ENCODE results near the gene ANKRD55.

The ANKRD55 gene

DNA sequence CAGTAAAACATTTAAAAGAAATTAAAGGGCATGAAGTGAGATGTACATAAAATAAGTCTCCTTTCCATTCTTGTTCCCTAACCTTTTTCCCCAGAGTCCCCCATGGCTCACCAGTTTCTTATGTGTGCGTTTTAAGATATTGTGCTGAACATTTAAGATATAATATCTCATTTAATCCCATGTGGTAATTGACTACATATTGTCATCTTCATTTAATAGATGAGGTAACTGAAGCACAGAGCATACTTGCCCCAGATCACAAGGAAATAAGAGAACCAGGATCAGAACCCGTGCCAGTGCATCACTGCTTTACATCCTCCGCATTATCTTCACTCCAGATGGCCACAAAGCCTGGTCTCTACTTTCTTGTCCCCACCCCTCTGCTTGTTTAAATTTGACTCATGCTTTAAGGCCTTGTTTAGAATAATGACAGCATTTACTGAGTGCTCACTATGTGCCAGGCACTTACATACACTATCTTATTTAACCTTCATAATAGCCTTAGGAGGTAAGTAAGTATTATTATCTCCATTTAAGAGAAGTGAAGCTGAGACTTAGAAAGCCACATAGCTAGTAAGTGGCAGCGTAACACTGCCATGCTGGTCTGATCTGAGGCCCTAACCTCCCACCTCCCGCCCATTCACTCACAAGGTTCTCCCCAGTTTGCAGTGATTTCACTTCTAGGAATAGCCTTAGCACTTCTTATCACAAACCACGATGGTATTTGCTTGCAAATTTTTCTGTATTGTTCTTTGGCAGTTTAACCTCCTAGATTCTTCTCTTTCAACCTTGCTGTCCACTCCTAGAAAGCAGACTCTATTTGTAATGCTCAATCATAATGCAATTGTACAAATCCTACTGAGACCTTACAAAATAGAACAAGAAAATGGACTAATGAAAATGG is 160.0 kb downstream of the ANKRD55 start:
- DNase-seq: no peak

- no peak for DNase-seq
Observed at GRCh38 chr5:56071470-56071869, 161.7 kb downstream of the ANKRD55 start.

- DNase-seq: no peak
Observed at GRCh38 chr5:56070851-56071465, 162.2 kb downstream of the ANKRD55 start.

- no peak for DNase-seq
Observed at GRCh38 chr5:56069652-56070226, 163.4 kb downstream of the ANKRD55 start.

DNA sequence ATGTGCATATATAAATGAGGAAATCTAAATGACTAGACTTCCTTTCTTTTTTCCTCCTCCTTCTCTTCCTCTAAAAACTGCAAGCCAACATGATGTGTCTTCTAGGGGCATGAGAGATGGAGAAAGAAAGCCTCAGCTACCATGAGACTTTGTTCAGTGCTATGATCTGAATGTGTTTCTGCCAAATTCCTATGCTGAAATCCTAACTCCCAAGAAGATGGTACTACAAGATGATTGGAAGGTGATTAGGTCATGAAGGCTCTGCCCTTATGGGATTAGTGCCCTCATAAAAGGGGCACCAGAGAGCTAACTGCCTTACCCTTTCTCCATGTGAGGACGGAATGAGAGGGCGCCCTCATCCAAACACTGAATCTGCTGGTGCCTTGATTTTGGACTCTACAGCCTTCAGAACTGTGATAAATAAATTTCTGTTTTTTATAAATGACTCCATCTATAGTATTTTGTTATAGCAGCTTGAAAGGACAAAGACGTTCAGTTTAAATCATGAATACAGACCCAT is 166.1 kb downstream of the ANKRD55 start:
- no peak for DNase-seq

DNA sequence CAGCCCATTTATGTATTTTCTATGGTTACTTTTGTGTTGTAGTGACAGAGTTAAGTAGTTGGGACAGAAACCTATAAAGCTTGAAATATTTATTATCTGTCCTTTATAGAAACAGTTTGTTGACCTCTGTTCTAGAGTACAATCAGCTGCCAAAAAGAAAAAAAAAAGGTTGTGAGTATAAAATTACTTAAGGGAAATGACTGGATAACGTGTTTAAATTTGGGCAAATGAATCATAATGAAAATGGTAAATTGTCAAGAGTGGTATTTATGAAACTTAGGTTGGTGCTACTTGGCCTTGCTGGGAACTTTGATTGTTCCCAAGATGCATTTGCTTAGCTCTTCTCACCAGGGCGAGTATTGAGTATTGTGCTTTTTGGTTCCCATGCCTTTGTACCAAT is 168.1 kb downstream of the ANKRD55 start:
- no peak for DNase-seq

DNA sequence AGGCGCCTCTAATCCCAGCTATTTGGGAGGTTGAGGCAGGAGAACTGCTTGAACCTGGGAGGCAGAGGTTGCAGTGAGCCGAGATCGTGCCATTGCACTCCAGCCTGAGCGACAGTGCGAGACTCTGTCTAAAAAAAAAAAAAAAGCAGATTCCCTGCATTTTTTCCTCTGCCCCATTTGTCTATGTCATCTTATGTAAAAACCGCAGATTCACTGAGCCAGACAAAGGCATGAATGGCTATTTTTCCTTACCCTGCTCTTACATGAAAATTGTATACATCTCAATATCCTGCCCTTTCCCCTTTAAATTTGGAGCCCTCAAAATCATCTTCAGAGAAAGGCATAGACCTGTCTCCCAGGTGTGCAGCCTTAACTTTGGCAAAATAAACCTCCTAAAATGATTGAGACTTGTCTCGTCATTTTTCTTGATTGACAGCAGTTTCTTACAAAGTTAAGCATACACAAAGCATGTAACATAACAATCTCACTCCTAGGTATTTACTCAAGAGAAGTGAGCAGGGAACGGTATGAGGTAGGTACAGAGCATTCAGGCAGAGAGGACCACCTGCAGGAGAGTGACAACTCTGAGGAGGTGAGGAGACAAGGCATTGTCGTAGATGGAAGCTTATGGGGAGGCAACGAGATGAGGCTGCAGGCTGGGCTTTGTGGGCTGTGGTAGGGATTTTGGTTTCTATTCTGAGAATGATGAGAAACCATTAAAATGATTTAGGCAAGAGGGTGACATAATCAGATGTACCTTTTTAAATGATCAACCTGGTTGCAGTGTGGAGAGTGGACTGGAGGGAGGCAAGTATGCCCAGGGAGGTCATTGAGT is 172.6 kb downstream of the ANKRD55 start:
- DNase-seq: no peak

DNA sequence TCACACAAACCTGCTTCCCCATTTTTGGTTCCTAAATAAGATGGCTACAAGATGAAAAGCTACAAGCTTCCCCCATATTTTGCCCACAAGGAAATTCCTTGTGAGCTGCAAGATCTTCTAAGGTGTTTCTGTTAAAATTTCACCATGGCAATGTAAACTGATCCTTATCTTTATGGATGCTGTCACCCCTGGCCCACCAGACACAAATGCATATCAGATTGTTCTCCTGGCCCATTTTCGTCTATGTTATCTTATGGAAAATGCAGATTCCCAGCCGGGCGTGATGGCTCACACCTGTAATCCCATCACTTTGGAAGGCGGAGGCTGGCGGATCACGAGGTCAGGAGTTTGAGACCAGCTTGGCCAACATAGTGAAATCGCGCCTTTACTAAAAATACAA is 173.3 kb downstream of the ANKRD55 start:
- DNase-seq: no peak

GRCh38 chr5:56056875-56057274 is 176.3 kb downstream of the ANKRD55 start:
- DNase-seq: no peak

GRCh38 chr5:56055859-56056258 is 177.3 kb downstream of the ANKRD55 start:
- DNase-seq: no peak

GRCh38 chr5:56055287-56055686 is 177.8 kb downstream of the ANKRD55 start:
- no peak for DNase-seq

DNA sequence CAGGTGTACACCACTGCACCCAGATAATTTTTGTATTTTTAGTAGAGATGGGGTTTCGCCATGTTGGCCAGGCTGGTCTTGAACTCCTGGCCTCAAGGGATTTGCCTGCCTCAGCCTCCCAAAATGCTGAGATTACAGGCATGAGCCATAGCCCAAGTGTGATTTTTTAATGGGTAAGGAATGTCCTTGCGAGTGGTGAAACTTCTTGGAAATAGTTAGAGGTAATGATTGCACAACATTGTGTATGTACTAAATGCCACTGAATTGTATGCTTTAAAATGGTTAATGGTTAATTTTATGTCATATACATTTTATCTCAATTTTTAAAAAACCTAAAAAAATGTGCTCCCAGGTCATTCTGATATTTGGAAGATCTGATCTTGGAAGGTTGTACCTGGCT is 178.5 kb downstream of the ANKRD55 start:
- DNase-seq: no peak

GRCh38 chr5:56053363-56053762 is 179.8 kb downstream of the ANKRD55 start:
- DNase-seq: no peak

DNA sequence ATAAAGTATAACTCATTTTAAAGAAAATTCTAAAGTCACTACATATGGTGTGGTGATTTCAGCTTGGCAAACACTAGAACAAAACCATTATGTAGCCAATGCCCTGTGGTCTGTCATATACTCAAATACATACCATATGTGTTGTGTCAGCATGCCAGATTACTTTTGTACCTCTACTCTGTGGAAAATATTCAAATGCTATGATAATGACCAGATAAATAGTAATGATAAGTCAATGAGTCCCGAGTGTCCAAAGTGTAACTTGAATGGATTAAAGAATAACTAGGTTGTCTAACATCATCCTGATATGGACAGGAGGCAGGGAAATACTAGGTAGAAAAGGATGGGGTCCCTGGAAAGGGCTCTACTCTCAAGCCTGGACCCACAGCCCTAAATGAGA is 180.4 kb downstream of the ANKRD55 start:
- no peak for DNase-seq

DNA sequence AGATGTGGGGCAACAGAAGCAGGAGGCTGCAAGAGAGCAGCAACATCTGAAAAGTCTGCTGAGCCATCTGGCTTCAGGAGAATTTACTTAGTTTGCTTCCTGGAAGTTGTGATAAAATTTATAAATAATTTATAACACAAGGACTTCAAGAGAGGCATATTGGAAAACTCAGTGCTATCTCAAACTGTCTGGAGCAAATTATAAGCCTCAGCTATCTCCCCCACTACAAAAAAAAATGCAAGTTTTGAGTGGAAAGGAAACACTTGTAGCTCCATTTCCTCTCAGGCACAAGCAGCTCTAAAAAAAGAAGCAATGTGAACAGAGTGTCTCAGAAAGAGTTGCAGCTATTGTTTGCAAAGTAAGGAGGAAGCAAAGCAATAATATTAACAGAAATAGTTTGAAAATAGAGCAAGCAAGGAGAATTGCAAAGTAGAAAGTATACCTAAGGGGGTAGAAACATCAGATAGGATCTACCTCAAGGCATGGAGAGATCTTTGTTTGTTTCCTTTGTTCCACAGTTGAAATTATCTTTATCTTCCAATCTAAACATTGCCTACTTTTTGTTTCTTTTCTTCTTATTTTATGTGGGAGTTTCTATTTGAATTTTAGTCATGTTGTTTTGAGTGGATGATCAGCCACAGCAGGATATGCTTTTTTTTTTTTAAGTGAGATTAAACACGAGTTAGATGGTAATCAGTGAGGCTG is 182.4 kb downstream of the ANKRD55 start:
- DNase-seq: no peak
